ENCODE measurements around the gene FLT3.

DNA sequence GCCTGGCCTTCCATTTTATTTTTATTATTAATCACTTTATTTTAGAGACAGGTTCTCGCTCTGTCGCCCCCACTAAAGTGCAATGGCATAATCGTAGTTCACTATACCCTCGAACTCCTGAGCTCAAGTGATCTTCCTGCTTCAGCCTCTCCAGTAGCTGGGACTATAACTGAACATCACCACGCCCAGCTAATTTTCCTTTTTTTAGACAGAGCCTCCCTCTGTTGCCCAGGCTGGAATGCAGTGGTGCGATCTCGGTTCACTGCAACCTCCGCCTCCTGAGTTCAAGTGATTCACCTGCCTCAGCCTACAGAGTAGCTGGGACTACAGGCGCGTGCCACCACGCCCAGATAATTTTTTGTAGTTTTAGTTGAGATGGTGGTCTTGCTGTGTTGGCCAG, 31.3 kb upstream of the FLT3 start:
- TF ChIP-seq NRF1 (conservative IDR thresholded peaks at IDR 0.05; ENCODE audit: low read depth, low read length): no peak
- TF ChIP-seq, protein P1, sequence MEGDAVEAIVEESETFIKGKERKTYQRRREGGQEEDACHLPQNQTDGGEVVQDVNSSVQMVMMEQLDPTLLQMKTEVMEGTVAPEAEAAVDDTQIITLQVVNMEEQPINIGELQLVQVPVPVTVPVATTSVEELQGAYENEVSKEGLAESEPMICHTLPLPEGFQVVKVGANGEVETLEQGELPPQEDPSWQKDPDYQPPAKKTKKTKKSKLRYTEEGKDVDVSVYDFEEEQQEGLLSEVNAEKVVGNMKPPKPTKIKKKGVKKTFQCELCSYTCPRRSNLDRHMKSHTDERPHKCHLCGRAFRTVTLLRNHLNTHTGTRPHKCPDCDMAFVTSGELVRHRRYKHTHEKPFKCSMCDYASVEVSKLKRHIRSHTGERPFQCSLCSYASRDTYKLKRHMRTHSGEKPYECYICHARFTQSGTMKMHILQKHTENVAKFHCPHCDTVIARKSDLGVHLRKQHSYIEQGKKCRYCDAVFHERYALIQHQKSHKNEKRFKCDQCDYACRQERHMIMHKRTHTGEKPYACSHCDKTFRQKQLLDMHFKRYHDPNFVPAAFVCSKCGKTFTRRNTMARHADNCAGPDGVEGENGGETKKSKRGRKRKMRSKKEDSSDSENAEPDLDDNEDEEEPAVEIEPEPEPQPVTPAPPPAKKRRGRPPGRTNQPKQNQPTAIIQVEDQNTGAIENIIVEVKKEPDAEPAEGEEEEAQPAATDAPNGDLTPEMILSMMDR (IDR thresholded peaks at IDR 0.05 in 2 of 3, conservative IDR thresholded peaks at IDR 0.05 in 1 of 3; ENCODE audit: control insufficient read depth in 2 of 3, extremely low read depth in 1 of 3, insufficient read depth in 1 of 3, low read depth in 3 of 3, low read length in 3 of 3): no peak
- TF ChIP-seq ZNF274 (IDR thresholded peaks at IDR 0.05; ENCODE audit: insufficient read depth, insufficient read length): no peak
- no peak for TF ChIP-seq NFIC (IDR thresholded peaks at IDR 0.05; ENCODE audit: low read depth, low read length)
- TF ChIP-seq SUZ12 (IDR thresholded peaks at IDR 0.05; ENCODE audit: unreplicated experiment): no peak
